ENCODE results near the gene GPR162.

DNA sequence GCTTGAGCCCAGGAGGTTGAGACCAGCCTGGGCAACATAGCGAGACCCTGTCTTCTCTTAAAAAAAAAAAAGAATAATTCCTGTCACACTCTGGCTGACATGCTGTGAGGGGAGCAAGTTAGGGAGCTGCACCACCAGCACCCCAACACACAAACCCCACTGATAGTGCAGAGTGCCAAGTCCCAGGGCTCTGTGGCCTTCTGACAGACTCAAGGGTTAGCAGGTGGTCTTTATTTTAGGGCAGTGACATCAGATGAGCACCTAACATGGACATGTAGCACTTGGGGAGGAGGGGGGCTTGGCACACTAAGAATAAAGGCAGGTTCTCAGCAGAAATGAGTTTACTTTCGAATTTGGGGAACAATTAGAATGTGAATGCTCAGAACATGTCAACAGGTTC lies 37.2 kb downstream of the GPR162 start:
- no peak for TF ChIP-seq POLR2AphosphoS5 (IDR thresholded peaks at IDR 0.05; ENCODE audit: low read length)
- no peak for TF ChIP-seq HDAC2 (IDR thresholded peaks at IDR 0.05)
- TF ChIP-seq, protein P1, sequence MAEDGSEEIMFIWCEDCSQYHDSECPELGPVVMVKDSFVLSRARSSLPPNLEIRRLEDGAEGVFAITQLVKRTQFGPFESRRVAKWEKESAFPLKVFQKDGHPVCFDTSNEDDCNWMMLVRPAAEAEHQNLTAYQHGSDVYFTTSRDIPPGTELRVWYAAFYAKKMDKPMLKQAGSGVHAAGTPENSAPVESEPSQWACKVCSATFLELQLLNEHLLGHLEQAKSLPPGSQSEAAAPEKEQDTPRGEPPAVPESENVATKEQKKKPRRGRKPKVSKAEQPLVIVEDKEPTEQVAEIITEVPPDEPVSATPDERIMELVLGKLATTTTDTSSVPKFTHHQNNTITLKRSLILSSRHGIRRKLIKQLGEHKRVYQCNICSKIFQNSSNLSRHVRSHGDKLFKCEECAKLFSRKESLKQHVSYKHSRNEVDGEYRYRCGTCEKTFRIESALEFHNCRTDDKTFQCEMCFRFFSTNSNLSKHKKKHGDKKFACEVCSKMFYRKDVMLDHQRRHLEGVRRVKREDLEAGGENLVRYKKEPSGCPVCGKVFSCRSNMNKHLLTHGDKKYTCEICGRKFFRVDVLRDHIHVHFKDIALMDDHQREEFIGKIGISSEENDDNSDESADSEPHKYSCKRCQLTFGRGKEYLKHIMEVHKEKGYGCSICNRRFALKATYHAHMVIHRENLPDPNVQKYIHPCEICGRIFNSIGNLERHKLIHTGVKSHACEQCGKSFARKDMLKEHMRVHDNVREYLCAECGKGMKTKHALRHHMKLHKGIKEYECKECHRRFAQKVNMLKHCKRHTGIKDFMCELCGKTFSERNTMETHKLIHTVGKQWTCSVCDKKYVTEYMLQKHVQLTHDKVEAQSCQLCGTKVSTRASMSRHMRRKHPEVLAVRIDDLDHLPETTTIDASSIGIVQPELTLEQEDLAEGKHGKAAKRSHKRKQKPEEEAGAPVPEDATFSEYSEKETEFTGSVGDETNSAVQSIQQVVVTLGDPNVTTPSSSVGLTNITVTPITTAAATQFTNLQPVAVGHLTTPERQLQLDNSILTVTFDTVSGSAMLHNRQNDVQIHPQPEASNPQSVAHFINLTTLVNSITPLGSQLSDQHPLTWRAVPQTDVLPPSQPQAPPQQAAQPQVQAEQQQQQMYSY (CRISPR knock-in tag; IDR thresholded peaks at IDR 0.05) = no peak
- no peak for TF ChIP-seq SP1 (IDR thresholded peaks at IDR 0.05; ENCODE audit: low read depth, low read length)
- TF ChIP-seq, protein P2, sequence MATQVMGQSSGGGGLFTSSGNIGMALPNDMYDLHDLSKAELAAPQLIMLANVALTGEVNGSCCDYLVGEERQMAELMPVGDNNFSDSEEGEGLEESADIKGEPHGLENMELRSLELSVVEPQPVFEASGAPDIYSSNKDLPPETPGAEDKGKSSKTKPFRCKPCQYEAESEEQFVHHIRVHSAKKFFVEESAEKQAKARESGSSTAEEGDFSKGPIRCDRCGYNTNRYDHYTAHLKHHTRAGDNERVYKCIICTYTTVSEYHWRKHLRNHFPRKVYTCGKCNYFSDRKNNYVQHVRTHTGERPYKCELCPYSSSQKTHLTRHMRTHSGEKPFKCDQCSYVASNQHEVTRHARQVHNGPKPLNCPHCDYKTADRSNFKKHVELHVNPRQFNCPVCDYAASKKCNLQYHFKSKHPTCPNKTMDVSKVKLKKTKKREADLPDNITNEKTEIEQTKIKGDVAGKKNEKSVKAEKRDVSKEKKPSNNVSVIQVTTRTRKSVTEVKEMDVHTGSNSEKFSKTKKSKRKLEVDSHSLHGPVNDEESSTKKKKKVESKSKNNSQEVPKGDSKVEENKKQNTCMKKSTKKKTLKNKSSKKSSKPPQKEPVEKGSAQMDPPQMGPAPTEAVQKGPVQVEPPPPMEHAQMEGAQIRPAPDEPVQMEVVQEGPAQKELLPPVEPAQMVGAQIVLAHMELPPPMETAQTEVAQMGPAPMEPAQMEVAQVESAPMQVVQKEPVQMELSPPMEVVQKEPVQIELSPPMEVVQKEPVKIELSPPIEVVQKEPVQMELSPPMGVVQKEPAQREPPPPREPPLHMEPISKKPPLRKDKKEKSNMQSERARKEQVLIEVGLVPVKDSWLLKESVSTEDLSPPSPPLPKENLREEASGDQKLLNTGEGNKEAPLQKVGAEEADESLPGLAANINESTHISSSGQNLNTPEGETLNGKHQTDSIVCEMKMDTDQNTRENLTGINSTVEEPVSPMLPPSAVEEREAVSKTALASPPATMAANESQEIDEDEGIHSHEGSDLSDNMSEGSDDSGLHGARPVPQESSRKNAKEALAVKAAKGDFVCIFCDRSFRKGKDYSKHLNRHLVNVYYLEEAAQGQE (IDR thresholded peaks at IDR 0.05; ENCODE audit: low read depth, low read length) = no peak
- TF ChIP-seq, protein P3, sequence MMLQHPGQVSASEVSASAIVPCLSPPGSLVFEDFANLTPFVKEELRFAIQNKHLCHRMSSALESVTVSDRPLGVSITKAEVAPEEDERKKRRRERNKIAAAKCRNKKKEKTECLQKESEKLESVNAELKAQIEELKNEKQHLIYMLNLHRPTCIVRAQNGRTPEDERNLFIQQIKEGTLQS (IDR thresholded peaks at IDR 0.05; ENCODE audit: borderline replicate concordance, extremely low read depth, low read depth, low read length) = no peak
- no peak for TF ChIP-seq SIX5 (IDR thresholded peaks at IDR 0.05; ENCODE audit: low read depth, low read length, severe bottlenecking)
- no peak for TF ChIP-seq TCF12 (IDR thresholded peaks at IDR 0.05; ENCODE audit: low read depth, low read length)
- TF ChIP-seq TAF1 (IDR thresholded peaks at IDR 0.05; ENCODE audit: borderline replicate concordance, low read depth, low read length) = no peak
- no peak for TF ChIP-seq TBL1XR1 (IDR thresholded peaks at IDR 0.05; ENCODE audit: low read depth, low read length)
- TF ChIP-seq CBFB (IDR thresholded peaks at IDR 0.05; ENCODE audit: low read depth) = no peak

Measured in GM12878 (cell line).